ENCODE results near the gene VCAN.

VCAN gene

DNA sequence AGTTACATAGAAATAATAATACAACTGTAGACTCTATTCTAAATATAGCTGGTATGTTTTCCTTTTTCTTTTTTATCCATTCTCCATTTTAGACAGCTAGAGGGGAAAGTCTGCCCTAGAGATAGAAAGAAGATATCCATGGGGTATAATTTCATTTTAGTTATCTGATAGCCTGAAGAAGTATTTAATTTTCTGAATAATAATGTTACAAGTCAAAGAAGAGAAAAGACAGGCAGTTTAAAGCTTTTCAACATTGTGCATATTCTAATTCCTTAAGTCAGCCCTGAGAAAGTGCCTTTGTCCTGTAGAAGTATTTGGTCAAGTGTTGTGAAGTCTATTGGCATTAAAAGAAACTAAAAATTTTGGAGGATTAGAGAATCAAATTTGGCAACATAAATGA is 2.5 kb upstream of the VCAN start:
- no peak for DNase-seq

- peak; percentile 21 for DNase-seq
Observed at GRCh38 chr5:83470526-83471404, 779 bp upstream of the VCAN start.

- DNase-seq, result peak; percentile 15
Observed at GRCh38 chr5:83472213-83472507, 616 bp downstream of the VCAN start.

- DNase-seq, result peak; percentile 28
Observed at GRCh38 chr5:83472508-83473345, 1.2 kb downstream of the VCAN start.

GRCh38 chr5:83473346-83474160 is 2.0 kb downstream of the VCAN start:
- peak; percentile 99 for DNase-seq

GRCh38 chr5:83474161-83474796 is 2.7 kb downstream of the VCAN start:
- DNase-seq, result peak; percentile 93

- DNase-seq, result no peak
Observed at GRCh38 chr5:83474991-83475390, 3.4 kb downstream of the VCAN start.

DNA sequence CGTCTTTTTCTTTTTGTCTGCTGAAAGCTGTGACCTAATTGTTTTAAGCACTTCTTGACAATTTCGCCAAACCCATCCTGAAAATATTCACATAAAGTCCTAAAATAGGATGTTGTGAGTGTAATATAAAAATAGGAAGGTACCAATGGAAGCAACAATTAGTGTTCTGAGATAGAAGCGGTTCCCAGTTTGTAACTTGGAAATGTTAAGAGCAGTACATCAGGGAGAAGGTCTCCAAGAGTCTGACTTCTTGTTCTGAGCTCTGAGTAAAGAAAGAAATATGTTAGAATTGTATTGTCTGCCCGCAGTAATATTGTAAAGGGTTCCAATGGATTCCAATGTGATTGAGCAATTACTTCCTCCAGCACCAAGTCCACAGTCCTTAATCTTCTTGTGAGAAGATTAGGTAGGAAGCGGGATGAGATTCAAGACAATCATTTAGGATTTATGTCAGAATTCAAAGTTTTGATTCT is 3.9 kb downstream of the VCAN start:
- peak; percentile 93 for DNase-seq

- peak; percentile 36 for DNase-seq
Observed at GRCh38 chr5:83475935-83476814, 4.6 kb downstream of the VCAN start.

GRCh38 chr5:83482961-83483360 is 11.4 kb downstream of the VCAN start:
- no peak for DNase-seq

DNA sequence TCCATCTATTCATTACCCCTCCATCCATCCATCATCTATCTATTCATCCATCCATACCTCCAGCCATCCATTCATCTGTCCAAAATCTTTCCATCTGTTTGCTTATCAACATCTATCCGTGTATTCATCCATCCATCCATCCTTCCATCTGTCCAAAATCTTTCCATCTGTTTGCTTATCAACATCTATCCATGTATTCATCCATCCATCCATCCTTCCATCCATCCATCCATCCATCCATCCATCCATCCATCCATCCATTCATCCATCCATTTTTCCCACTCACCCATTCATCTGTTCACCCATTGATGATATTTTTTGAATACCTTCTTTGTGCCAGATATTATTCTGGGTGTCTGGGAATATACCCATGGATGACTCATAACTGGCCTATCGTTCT is 12.8 kb downstream of the VCAN start:
- no peak for DNase-seq

DNA sequence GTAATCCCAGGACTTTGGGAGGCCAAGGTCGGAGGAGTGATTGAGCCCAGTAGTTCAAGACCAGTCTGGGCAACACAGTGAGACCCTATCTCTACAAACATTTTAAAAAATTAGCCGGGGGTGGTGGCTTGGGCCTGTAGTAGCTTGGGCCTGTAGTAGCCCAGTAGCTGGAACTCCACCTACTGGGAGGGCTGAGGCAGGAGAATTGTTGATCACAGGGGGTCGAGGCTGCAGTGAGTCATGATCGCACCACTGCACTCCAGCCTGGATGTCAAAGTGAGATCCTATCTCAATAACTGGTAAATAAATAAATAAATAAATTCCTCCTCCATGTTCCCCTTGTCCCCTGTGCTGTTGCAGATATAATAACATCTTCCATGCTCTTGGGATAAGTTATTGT is 14.3 kb downstream of the VCAN start:
- DNase-seq, result no peak

DNA sequence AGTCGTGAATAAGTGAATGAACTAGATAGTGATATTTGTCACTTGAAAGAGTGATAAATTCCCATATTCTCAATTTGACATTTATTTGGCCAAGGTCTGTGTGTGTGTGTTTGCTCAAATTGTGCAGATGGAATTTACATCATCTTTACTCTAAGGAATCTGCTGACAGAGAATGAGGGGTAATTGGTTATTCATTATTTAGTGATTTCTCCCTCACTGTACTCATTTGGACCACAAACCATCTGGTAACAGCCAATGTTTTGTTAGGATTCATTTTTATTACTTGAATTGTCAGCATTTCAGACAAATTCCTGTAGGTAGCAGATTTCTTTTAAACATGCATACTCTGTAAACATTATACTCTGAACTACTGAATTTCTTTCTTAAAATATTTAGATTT is 15.6 kb downstream of the VCAN start:
- DNase-seq, result peak; percentile 69

GRCh38 chr5:83488271-83488670 is 16.7 kb downstream of the VCAN start:
- DNase-seq, result peak; percentile 52

DNA sequence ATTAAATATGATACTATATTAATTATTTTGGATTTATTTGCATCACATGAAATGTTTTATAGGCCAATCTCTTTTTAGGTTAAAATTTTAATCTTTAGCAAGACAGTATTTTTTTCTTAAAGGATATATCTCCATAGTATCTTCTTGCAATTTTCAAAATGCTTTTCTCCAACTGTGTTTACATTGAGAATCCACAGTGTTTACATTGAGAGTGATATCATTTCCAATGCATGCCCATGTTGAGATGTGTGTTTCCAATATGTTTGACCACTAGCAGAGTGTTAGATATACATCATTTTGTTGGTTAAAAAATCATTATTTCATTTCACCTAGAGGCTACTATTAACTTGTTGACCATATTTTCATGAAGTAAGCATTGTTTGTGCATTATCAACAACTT is 17.3 kb downstream of the VCAN start:
- DNase-seq, result peak; percentile 59

DNA sequence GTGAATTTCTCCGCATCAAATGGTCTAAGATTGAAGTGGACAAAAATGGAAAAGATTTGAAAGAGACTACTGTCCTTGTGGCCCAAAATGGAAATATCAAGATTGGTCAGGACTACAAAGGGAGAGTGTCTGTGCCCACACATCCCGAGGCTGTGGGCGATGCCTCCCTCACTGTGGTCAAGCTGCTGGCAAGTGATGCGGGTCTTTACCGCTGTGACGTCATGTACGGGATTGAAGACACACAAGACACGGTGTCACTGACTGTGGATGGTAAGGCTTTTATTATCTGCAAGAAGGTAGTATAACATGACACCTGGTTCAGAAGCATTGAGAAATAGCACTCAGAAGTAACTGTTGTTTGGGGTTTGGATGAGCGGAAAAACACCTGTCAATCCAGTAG is 18.7 kb downstream of the VCAN start:
- DNase-seq, result no peak

GRCh38 chr5:83492331-83492730 is 20.8 kb downstream of the VCAN start:
- no peak for DNase-seq

DNA sequence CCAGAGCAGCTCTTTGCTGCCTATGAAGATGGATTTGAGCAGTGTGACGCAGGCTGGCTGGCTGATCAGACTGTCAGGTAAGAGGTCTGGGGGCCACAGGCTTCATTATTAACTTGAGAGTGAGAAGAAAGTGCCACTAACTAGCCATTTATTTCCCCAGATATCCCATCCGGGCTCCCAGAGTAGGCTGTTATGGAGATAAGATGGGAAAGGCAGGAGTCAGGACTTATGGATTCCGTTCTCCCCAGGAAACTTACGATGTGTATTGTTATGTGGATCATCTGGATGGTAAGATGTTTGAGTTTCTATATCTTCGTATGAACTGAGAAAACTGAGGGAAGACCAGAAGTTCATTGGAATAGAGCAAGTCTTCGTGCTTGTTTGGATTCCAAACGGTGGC is 22.1 kb downstream of the VCAN start:
- DNase-seq, result no peak

GRCh38 chr5:83494087-83494620 is 22.6 kb downstream of the VCAN start:
- no peak for DNase-seq

- DNase-seq, result no peak
Observed at GRCh38 chr5:83494666-83495065, 23.1 kb downstream of the VCAN start.

DNA sequence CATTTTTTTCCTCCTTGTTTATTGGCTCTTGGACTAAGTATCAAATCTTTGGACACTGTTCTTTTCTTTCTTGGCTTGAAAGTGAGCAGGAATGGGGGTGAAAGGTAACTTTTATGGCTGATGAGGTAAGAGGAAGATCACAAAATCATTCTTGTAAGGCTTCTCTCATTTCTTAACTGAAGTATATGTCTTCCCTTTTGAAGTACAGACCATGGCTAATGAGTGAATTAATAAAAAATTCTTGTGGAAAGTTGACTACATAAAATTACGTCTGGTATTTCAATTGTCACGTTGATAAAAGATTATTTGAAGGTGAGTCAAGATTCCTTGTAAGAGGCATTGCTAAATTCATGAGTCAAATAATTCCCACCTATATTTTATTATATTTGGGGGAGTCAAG is 25.1 kb downstream of the VCAN start:
- DNase-seq, result no peak
